Measurements from ENCODE around the gene PTDSS2. TPM values are rescaled to one million over a fixed set of nuclear protein-coding genes. Genes with fewer than 3 reads are reported as not detected.
"Not testable (repeated sequence)": the region's sequence is repeated elsewhere in the genome, so short reads cannot be mapped to it uniquely, and the experiment has no call there.

The PTDSS2 gene
- total RNA-seq, 1 donor from 2014 or later, result 50.4 TPM

DNA sequence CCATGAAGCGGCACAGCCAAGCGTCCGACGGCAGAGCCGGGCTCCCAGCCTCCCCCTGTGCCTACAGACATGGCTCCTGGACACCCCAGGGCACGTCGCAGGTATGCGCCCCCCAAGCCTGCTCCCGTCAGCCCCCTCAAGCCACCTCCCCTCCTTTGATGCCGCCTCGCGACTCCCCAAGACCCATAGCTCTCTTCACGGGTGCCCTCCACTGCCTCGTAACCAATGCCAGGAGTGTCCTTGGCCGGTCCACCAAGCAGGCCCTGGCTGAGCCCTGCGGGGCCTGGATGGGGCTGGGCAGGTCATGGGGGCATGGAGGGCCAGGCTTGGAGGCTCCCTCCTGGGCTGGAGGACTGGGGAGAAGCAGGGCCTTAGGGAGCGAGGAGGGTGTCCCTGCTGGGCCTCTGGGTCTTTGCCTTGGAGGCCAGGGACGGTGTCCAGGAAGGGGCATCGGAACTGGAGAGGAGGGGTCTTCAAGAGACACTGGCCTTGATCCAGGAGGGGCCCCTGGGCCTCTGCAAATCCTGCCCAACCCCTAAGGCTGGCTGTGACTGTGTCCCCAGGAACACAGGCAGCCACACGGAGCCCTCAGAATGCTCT is 17.5 kb upstream of the PTDSS2 start:
- no peaks in the 10 kb centered on the region for H3K4me1 Mint-ChIP-seq (ENCODE audit: low read depth)
- H3K27me3 Mint-ChIP-seq, result no peaks in the 10 kb centered on the region
- no peak for DNase-seq (ENCODE audit: low spot score, unreplicated experiment)
- H3K36me3 Mint-ChIP-seq (ENCODE audit: insufficient read depth), result peaks cover 2% of the 10 kb centered on the region
- H3K9me3 Mint-ChIP-seq (ENCODE audit: low read depth), result no peaks in the 10 kb centered on the region
- TF ChIP-seq, protein P1, sequence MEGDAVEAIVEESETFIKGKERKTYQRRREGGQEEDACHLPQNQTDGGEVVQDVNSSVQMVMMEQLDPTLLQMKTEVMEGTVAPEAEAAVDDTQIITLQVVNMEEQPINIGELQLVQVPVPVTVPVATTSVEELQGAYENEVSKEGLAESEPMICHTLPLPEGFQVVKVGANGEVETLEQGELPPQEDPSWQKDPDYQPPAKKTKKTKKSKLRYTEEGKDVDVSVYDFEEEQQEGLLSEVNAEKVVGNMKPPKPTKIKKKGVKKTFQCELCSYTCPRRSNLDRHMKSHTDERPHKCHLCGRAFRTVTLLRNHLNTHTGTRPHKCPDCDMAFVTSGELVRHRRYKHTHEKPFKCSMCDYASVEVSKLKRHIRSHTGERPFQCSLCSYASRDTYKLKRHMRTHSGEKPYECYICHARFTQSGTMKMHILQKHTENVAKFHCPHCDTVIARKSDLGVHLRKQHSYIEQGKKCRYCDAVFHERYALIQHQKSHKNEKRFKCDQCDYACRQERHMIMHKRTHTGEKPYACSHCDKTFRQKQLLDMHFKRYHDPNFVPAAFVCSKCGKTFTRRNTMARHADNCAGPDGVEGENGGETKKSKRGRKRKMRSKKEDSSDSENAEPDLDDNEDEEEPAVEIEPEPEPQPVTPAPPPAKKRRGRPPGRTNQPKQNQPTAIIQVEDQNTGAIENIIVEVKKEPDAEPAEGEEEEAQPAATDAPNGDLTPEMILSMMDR (IDR thresholded peaks at IDR 0.05; ENCODE audit: unreplicated experiment), result no peak
- H3K4me3 Mint-ChIP-seq (ENCODE audit: low read depth), result no peak overlapping the region
- H3K27ac Mint-ChIP-seq, result no peak overlapping the region

DNA sequence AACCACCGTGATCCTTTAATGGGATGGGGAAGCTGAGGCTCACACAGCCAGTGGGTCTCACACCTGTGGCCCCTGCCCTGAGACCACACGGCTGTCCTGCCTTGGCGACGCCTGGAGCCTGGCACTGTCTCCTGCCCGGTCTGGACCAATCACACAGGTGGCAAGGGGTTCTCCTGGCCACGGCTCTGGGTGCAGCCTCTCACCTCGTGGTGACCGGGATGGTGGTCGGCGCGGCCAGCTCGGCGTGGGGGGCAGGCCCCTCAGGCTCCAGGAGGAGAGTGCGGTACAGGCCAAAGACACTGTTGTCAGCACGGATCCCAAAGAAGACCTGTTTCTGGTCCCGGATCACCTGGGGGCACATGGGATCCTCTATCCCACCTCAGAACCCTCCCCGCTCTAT is 17.0 kb upstream of the PTDSS2 start:
- Mint-ChIP-seq H3K4me3 (ENCODE audit: low read depth) (no peak overlapping the region), H3K27me3 (no peaks in the 10 kb centered on the region), H3K36me3 (ENCODE audit: insufficient read depth) (peaks cover 2% of the 10 kb centered on the region), H3K9me3 (ENCODE audit: low read depth) (no peaks in the 10 kb centered on the region), H3K27ac (no peak overlapping the region), H3K4me1 (ENCODE audit: low read depth) (no peaks in the 10 kb centered on the region)
- TF ChIP-seq, protein P1 (IDR thresholded peaks at IDR 0.05; ENCODE audit: unreplicated experiment), result no peak
- DNase-seq (ENCODE audit: low spot score, unreplicated experiment), result no peak

DNA sequence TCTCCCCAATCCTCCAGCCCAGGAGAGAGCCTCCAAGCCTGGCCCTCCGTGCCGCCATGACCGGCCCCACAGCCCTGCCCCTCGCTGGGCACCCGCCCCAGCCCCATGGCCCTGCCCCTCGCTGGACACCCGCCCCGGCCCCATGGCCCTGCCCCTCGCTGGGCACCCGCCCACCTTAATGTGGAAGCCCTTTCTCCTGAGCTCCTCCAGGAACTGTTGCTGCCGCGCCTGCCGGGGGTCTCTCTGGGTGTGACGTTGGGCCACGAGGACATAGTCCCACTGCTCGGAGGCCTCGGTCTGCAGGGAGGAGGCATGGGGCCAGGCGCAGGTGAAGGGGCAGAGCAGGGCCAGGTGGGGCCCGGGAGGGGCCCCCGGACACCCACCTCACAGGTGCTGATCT is 16.4 kb upstream of the PTDSS2 start:
- no peak overlapping the region for H3K4me3 Mint-ChIP-seq (ENCODE audit: low read depth)
- H3K36me3 Mint-ChIP-seq (ENCODE audit: insufficient read depth), result peaks cover 1% of the 10 kb centered on the region
- TF ChIP-seq, protein P1 (IDR thresholded peaks at IDR 0.05; ENCODE audit: unreplicated experiment), result no peak
- no peak for DNase-seq (ENCODE audit: low spot score, unreplicated experiment)
- no peaks in the 10 kb centered on the region for H3K9me3 Mint-ChIP-seq (ENCODE audit: low read depth)
- H3K27ac Mint-ChIP-seq, result no peak overlapping the region
- H3K27me3 Mint-ChIP-seq, result no peaks in the 10 kb centered on the region
- no peaks in the 10 kb centered on the region for H3K4me1 Mint-ChIP-seq (ENCODE audit: low read depth)

DNA sequence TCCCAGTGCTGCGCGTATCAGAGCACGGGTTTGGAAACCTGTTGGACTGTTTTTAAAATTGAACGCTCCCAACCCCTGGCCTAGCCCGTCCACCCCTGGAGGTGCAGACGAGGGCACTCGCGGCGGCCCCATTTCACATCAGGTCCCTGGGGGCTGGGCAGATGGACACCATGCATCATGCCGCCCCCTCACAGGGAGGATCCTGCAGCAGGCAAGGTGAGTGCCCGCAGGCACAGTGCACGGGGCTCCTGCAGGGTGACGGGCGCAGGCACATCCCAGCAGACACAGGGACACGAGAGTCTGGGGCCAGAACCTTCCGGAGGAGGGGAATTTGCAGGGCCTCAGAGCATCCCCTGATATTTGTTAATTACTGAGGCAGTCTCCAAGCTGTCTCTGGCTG is 15.6 kb upstream of the PTDSS2 start:
- Mint-ChIP-seq H3K4me3 (ENCODE audit: low read depth) (no peak overlapping the region), H3K36me3 (ENCODE audit: insufficient read depth) (no peaks in the 10 kb centered on the region), H3K27ac (no peak overlapping the region), H3K4me1 (ENCODE audit: low read depth) (no peaks in the 10 kb centered on the region), H3K9me3 (ENCODE audit: low read depth) (no peaks in the 10 kb centered on the region), H3K27me3 (no peaks in the 10 kb centered on the region)
- DNase-seq (ENCODE audit: low spot score, unreplicated experiment), result no peak
- TF ChIP-seq, protein P1 (IDR thresholded peaks at IDR 0.05; ENCODE audit: unreplicated experiment), result no peak

DNA sequence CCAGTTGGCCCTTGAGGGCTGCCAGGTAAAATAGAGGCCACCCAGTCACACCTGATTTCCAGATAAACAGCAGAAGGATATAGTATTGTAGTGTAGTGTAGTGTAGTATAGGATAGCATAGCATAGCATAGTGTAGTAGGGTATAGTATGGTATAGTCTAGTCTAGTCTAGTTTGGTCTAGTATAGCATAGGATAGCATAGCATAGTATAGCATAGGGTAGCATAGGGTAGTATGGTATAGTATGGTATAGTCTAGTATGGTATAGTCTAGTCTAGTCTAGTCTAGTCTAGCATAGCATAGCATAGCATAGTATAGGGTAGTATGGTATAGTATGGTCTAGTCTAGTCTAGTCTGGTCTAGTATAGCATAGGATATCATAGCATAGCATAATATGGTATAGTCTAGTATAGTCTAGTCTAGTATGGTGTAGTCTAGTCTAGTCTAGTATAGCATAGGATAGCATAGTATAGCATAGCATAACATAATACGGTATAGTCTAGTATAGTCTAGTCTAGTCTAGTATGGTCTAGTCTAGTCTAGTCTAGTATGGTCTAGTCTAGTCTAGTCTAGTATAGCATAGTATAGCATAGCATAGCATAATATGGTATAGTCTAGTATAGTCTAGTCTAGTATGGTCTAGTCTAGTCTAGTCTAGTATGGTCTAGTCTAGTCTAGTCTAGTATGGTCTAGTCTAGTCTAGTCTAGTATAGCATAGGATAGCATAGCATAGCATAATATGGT is 14.9 kb upstream of the PTDSS2 start:
- not testable (repeated sequence) for H3K4me3 Mint-ChIP-seq (ENCODE audit: low read depth); H3K9me3 Mint-ChIP-seq (ENCODE audit: low read depth); H3K4me1 Mint-ChIP-seq (ENCODE audit: low read depth); H3K27me3 Mint-ChIP-seq; H3K36me3 Mint-ChIP-seq (ENCODE audit: insufficient read depth); DNase-seq (ENCODE audit: low spot score, unreplicated experiment); H3K27ac Mint-ChIP-seq
